Fibroblast of skin of scalp (primary cell): ENCODE data around the gene SLC9A8.

Source experiments
- DNase-seq: peaks from one replicate; pipeline ENCODE4 v3.0.0-alpha.2; 2013

Gene SLC9A8

DNA sequence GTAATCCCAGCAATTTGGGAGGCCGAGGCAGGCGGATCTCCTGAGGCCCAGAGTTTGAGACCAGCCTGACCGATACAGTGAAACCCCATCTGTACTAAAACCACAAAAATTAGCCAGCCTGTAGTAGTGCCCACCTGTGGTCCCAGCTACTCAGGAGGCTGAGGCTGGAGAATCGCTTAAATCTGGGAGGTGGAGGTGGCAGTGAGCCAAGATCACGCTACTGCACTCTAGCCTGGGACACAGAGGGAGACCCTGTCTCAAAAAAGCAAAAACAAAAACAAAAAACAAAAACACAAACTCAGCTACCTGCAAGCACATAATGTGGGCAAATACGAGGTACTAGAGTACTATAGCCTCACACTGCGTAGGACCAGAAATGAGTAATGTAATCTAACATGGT is 106.4 kb downstream of the SLC9A8 start:
- DNase-seq: no peak

GRCh38 chr20:49919461-49919860 is 106.8 kb downstream of the SLC9A8 start:
- no peak for DNase-seq

DNA sequence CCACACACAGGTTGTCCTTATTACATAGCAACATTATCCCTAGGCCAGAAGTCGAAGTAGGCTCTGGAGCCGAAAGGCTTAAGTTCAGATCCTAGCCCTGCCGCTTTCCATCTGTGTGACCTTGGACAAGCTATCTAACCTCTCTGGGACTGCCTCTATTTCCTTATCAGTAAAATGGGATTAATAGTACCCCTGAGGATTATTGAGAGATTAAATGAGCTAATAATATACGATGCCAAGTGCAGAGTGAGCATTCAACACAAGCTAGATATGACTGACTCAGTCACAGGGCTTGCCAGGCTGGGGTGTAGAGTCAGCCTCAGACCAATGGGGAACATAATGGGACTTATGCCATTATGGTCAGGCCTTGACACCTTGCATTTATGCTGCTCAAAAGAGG is 111.6 kb downstream of the SLC9A8 start:
- no peak for DNase-seq

DNA sequence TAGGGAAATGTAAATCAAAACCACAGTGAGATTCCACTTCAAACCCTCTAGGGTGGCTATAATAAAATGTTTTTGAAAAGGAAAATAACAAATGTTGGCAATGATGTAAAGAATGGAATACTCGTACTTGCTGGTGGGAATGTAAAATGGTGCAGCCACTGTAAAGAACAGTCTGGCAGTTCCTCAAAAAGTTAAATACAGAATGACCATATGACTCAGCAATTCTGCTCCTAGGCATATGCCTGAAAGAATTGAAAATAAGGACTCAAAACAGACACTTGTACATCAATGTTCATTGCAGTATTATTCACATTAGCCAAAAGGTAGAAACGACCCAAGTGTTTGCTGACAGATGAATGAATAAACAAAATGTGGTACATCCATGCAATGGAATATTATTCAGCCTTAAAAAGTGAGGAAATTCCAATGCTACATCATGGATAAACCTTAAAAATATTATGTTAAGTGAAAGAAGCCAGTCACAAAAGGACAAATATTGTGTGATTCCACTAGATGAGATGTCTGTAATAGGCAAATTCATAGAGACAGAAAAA is 113.3 kb downstream of the SLC9A8 start:
- DNase-seq: peak; percentile 37

DNA sequence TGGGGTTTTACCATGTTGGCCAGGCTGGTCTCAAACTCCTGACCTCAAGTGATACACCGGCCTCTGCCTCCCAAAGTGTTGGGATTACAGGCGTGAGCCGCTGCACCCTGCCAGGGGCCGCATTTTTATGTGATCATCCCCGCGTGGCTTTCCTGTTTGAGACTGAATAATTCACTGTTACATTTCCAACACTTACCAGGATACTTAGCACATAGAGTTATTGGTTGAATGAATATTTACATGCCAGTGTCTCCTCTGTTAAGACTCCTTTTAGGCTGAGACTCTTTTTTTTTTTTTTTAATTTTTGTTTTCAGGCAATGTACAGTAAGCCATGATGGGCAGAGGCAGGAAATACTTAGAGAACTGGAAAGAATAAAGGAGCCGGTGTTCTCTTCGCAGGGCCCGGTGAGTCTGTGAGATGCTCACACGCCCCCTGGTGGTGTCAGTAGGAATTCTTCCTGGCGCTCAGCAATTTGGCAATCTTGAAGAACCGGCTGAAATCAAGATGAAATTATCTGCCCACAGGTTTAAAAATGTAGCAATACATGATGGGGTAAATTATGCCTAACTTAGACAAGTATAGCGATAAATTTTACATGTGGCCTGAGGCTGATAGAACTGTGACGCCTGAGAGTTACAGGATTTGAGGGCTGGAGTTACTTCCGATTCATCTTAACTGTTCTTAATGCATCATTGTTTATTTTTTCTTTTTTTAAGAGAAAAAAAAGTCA is 115.9 kb downstream of the SLC9A8 start:
- peak; percentile 79 for DNase-seq

DNA sequence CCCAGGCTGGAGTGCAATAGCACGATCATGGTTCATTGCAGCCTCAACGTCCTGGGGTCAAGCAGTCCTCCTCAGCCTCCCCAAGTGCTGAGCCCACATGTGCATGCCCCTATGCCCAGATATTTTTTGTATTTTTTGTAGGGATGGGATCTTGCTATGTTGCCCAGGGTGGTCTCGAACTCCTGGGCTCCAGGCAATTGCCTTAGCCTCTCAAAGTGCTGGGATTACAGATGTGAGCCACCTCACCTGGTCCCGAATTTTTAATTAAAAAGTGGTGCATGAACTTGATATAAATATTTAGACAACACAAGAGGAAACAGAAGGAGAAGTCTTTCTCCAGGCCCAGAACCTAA is 116.5 kb downstream of the SLC9A8 start:
- no peak for DNase-seq

- DNase-seq: no peak
Observed at GRCh38 chr20:49935746-49936152, 123.1 kb downstream of the SLC9A8 start.

- peak; percentile 92 for DNase-seq
Observed at GRCh38 chr20:49936153-49937026, 123.8 kb downstream of the SLC9A8 start, which contains the start of gene RNF114. Gene RNF114, plus strand, starts transcription at chr20:49936397. Its CDS starts 16 bp downstream, at chr20:49936413.

GRCh38 chr20:49937027-49937929 is 124.7 kb downstream of the SLC9A8 start:
- no peak for DNase-seq

DNA sequence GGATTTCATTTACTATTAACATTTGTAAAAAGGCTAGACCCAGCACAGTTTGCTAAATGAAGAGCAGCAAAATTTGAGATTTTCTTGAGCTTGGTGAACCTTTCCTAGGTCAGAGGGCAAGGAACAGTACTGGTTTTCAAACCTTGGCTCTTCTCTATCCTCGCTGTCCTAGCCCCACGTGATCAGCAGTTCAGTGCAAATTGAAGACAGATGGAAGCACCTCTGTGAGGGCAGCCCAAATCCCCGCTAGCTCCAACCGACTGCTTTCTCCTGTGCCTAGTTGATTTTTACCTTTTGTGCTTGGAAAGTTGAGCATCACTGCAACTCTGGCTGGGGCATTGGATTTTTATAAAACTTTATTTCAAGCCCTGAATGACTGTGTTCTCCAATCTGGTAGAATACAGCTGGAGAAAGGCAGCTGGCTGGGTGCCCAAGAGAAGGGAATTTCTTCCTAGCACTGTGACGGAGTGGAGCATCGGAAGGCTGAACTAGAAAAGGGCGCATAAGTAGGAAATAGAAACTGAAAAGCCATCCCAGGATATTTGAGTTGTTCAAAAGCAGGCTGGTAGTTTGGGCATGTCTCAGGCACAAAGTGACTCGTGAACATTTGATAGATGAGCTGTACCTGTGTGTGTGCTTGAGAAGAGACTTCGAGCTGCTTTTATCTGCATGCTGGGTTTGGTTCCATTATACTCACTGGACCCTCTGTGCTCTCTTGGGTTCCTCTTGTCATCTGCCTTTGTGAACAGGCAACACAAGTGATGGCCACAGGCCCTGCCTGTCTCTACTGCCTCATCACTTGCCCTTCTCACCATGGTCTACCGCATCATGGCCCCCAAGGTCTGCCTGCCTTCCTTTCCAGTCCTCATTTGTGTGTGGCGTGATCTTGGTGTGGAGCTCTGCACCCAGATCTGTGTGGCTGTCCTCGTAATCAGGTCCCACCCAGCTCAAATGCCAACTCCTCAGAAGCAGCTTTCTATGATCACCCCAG is 125.8 kb downstream of the SLC9A8 start:
- peak; percentile 76 for DNase-seq

DNA sequence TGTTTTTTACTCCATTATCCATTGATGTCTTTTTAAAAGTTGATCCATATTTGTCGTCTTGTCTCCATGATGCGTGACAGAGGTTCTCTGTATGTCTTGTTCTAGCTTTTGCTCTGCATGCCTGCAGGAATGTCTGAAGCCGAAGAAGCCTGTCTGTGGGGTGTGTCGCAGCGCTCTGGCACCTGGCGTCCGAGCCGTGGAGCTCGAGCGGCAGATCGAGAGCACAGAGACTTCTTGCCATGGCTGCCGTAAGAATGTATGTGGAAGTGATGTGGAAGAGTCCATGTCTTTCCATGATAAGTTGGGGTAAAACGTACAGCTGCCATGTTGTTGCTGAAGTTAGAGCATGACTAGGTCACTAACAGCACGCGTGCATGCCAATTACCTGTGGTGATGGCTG is 128.8 kb downstream of the SLC9A8 start:
- no peak for DNase-seq
